Hippocampal formation (tissue), 2 donors: Measurements from ENCODE around the gene NEUROG2.
"Not testable (repeated sequence)": the region's sequence is repeated elsewhere in the genome, so short reads cannot be mapped to it uniquely, and the experiment has no call there.

Experiments
- DNase-seq, 2 donors: peaks; one replicate each; lab custom pipeline; 2025; lab: John Stamatoyannopoulos, UW

NEUROG2 gene

GRCh38 chr4:112490808-112491207 is 25.2 kb downstream of the NEUROG2 start:
- not testable (repeated sequence) for DNase-seq

- no peak for DNase-seq
Measured at GRCh38 chr4:112485930-112486329, 30.1 kb downstream of the NEUROG2 start.

- no peak for DNase-seq
Measured at GRCh38 chr4:112473985-112474384, 42.0 kb downstream of the NEUROG2 start.

GRCh38 chr4:112472318-112472717 is 43.7 kb downstream of the NEUROG2 start:
- DNase-seq = no peak
